PFSK-1 (cell line): Measurements from ENCODE around the gene CHSY3.

Experiments
- POLR2AphosphoS5 ChIP-seq: IDR thresholded peaks from 2 replicates; pipeline ENCODE4 v1.6.1; 2012; ENCODE audit warnings: low read depth, mild to moderate bottlenecking, control low read depth, low read length, moderate library complexity
- REST ChIP-seq, 2 experiments: IDR thresholded peaks; 2 replicates each; pipeline versions ENCODE4 v1.6.1 to v1.8.0; 2011 to 2012; ENCODE audit warnings: low read depth in 2 of 2, low read length in 2 of 2, control low read depth in 1 of 2, inconsistent platforms in 1 of 2, mild to moderate bottlenecking in 1 of 2, moderate library complexity in 1 of 2; ENCODE audit not compliant: insufficient read depth in 1 of 2
- SIN3A ChIP-seq: IDR thresholded peaks from 2 replicates; pipeline ENCODE4 v1.6.1; 2012; ENCODE audit warnings: mild to moderate bottlenecking, low read length, moderate library complexity, borderline replicate concordance; ENCODE audit not compliant: insufficient read depth

GRCh38 chr5:130110328-130110727 is 206.1 kb downstream of the CHSY3 start:
- TF ChIP-seq SIN3A (no peak), REST (IDR thresholded peaks at IDR 0.05; ENCODE audit: insufficient read depth in 1 of 2, low read depth in 2 of 2, low read length in 2 of 2) (no peak), POLR2AphosphoS5 (no peak)
